ENCODE measurements around the gene ANP32A.
"Not testable (repeated sequence)": the region's sequence is repeated elsewhere in the genome, so short reads cannot be mapped to it uniquely, and the experiment has no call there.

ANP32A gene

GRCh38 chr15:68781766-68782588 lies 38.7 kb downstream of the ANP32A start:
- DNase-seq (ENCODE audit: low spot score) = no peak

GRCh38 chr15:68781217-68781616 lies 39.5 kb downstream of the ANP32A start:
- no peak for DNase-seq (ENCODE audit: low spot score)

GRCh38 chr15:68778876-68779275 lies 41.8 kb downstream of the ANP32A start:
- no peak for DNase-seq (ENCODE audit: low spot score)

- no peak for DNase-seq (ENCODE audit: low spot score)
Measured at GRCh38 chr15:68776477-68777270, 44.0 kb downstream of the ANP32A start.

- no peak for DNase-seq (ENCODE audit: low spot score)
Measured at GRCh38 chr15:68775671-68776476, 44.8 kb downstream of the ANP32A start.

- DNase-seq (ENCODE audit: low spot score) = no peak
Measured at GRCh38 chr15:68775236-68775577, 45.5 kb downstream of the ANP32A start.

GRCh38 chr15:68774521-68775235 lies 46.0 kb downstream of the ANP32A start:
- no peak for DNase-seq (ENCODE audit: low spot score)

- no peak for DNase-seq (ENCODE audit: low spot score)
Measured at GRCh38 chr15:68774120-68774519, 46.6 kb downstream of the ANP32A start.

- no peak for DNase-seq (ENCODE audit: low spot score)
Measured at GRCh38 chr15:68773036-68773435, 47.7 kb downstream of the ANP32A start.

GRCh38 chr15:68770216-68770615 lies 50.5 kb downstream of the ANP32A start:
- DNase-seq (ENCODE audit: low spot score) = no peak

- no peak for DNase-seq (ENCODE audit: low spot score)
Measured at GRCh38 chr15:68769702-68770101, 51.0 kb downstream of the ANP32A start.

- no peak for DNase-seq (ENCODE audit: low spot score)
Measured at GRCh38 chr15:68768321-68768720, 52.4 kb downstream of the ANP32A start.

- DNase-seq (ENCODE audit: low spot score) = no peak
Measured at GRCh38 chr15:68767833-68768232, 52.9 kb downstream of the ANP32A start.

GRCh38 chr15:68765602-68766368 lies 54.9 kb downstream of the ANP32A start:
- no peak for DNase-seq (ENCODE audit: low spot score)

GRCh38 chr15:68764090-68764489 lies 56.6 kb downstream of the ANP32A start:
- DNase-seq (ENCODE audit: low spot score) = no peak

- no peak for DNase-seq (ENCODE audit: low spot score)
Measured at GRCh38 chr15:68763063-68763462, 57.6 kb downstream of the ANP32A start.

- not testable (repeated sequence) for DNase-seq (ENCODE audit: low spot score)
Measured at GRCh38 chr15:68759982-68760579, 60.6 kb downstream of the ANP32A start.

GRCh38 chr15:68755731-68756130 lies 65.0 kb downstream of the ANP32A start:
- no peak for DNase-seq (ENCODE audit: low spot score)

GRCh38 chr15:68751622-68752021 lies 69.1 kb downstream of the ANP32A start:
- DNase-seq (ENCODE audit: low spot score) = no peak

- no peak for DNase-seq (ENCODE audit: low spot score)
Measured at GRCh38 chr15:68749793-68750192, 70.9 kb downstream of the ANP32A start.

- DNase-seq (ENCODE audit: low spot score) = no peak
Measured at GRCh38 chr15:68749365-68749764, 71.3 kb downstream of the ANP32A start.

Measured in AG08396 (cell line).